GM12878 (cell line): Measurements from ENCODE around the gene TINCR.

ENCODE experiments used
- CREM ChIP-seq: IDR thresholded peaks from 2 replicates; pipeline ENCODE4 v1.6.1; 2014; ENCODE audit warnings: antibody characterized with exemption, low read depth
- GATAD2B ChIP-seq: fragments of 450-650 bp; conservative IDR thresholded peaks from 2 replicates; pipeline ENCODE4 v1.6.1; 2017; ENCODE audit warnings: low read depth, mild to moderate bottlenecking, moderate library complexity
- JUND ChIP-seq: IDR thresholded peaks from 2 replicates; pipeline ENCODE4 v1.6.1; 2012; ENCODE audit warnings: low read depth, mild to moderate bottlenecking, low read length, improper control_type of control experiment, moderate library complexity
- NRF1 ChIP-seq: conservative IDR thresholded peaks from 2 replicates; pipeline ENCODE4 v1.6.1; 2011; ENCODE audit warnings: mild to moderate bottlenecking, low read depth, low read length, improper control_type of control experiment
- USF1 ChIP-seq: IDR thresholded peaks from 2 replicates; pipeline ENCODE4 v1.6.1; 2011; ENCODE audit warnings: borderline replicate concordance, low read depth, mild to moderate bottlenecking, moderate library complexity, mixed read lengths, low read length; ENCODE audit not compliant: insufficient read depth; ENCODE audit errors: extremely low read length

- no peak for TF ChIP-seq USF1
- no peak for TF ChIP-seq JUND
- no peak for TF ChIP-seq GATAD2B
- TF ChIP-seq NRF1 = no peak
- TF ChIP-seq CREM = no peak
Observed at GRCh38 chr19:5559804-5560133, 8.0 kb downstream of the TINCR start.
